ENCODE measurements around the gene GDPD4. TPM values are rescaled to one million over a fixed set of nuclear protein-coding genes. Genes with fewer than 3 reads are reported as not detected.

The GDPD4 gene
- total RNA-seq, 1 donor from 2014 or later: not detected

- Mint-ChIP-seq H3K4me1 (ENCODE audit: unreplicated experiment) (peaks cover 2% of the 10 kb centered on the region), H3K27ac (ENCODE audit: unreplicated experiment) (no peak overlapping the region), H3K4me3 (ENCODE audit: unreplicated experiment) (no peak overlapping the region), H3K9me3 (ENCODE audit: unreplicated experiment) (no peaks in the 10 kb centered on the region), H3K36me3 (ENCODE audit: unreplicated experiment) (no peaks in the 10 kb centered on the region), H3K27me3 (ENCODE audit: unreplicated experiment) (no peaks in the 10 kb centered on the region)
- TF ChIP-seq CTCF (IDR thresholded peaks at IDR 0.05): no peak
- DNase-seq (ENCODE audit: extremely low spot score, unreplicated experiment): no peak
Measured at GRCh38 chr11:77171254-77171653, 130.2 kb downstream of the GDPD4 start.

DNA sequence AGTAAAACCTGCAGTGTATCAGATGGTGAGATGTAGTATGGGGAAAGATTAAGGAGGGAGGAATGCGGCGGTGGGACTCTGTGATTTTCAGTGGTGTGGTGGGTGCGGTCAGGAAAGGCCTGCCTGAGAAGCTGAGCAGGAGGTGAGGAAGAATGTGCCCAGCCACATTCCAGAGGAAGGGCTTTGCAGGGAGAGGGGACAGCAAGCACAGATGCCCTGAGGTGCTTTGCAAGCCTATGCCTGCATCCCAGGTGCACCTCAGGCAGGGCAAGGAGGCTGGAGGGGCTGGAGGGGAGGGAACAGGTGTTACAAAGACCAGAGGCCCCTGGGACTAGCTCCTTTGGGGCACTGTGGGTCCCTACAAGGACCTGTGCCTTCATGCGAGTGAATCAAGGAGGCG is 131.4 kb downstream of the GDPD4 start:
- Mint-ChIP-seq H3K27me3 (ENCODE audit: unreplicated experiment) (no peaks in the 10 kb centered on the region), H3K9me3 (ENCODE audit: unreplicated experiment) (no peaks in the 10 kb centered on the region), H3K36me3 (ENCODE audit: unreplicated experiment) (no peaks in the 10 kb centered on the region), H3K27ac (ENCODE audit: unreplicated experiment) (no peak overlapping the region), H3K4me3 (ENCODE audit: unreplicated experiment) (no peak overlapping the region), H3K4me1 (ENCODE audit: unreplicated experiment) (no peaks in the 10 kb centered on the region)
- no peak for DNase-seq (ENCODE audit: extremely low spot score, unreplicated experiment)
- TF ChIP-seq CTCF (IDR thresholded peaks at IDR 0.05): no peak

GRCh38 chr11:77167791-77168190 is 133.7 kb downstream of the GDPD4 start:
- Mint-ChIP-seq H3K4me3 (ENCODE audit: unreplicated experiment) (no peak overlapping the region), H3K9me3 (ENCODE audit: unreplicated experiment) (no peaks in the 10 kb centered on the region), H3K27ac (ENCODE audit: unreplicated experiment) (no peak overlapping the region), H3K36me3 (ENCODE audit: unreplicated experiment) (no peaks in the 10 kb centered on the region), H3K27me3 (ENCODE audit: unreplicated experiment) (peaks cover 4% of the 10 kb centered on the region), H3K4me1 (ENCODE audit: unreplicated experiment) (no peaks in the 10 kb centered on the region)
- TF ChIP-seq CTCF (IDR thresholded peaks at IDR 0.05): no peak
- DNase-seq (ENCODE audit: extremely low spot score, unreplicated experiment): no peak

DNA sequence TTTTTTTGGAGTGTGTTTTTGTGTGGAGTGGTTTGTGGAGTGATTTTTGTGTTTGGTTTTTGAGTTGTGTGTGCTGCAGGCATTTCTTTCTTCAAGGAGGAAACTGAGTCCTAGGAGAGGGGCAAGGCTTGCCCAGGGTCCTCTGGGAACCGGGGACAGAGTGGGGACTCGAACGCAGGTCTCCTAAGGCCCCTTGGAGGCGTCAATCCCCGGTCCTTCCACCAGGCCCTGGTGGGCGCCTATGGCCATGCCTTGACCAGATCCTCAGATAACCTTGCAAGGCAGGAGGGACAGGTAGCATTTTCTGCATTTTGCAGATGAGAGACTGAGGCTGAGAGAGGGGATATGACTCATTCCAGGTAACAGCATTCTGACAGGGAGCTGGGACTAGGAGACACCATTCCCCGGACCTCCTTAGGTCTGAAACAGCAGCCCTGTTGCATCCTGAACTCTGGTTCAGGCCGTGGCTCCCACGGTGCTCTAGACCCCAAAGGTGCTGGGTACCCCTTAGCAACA is 134.3 kb downstream of the GDPD4 start:
- H3K4me3 Mint-ChIP-seq (ENCODE audit: unreplicated experiment): no peak overlapping the region
- H3K36me3 Mint-ChIP-seq (ENCODE audit: unreplicated experiment): no peaks in the 10 kb centered on the region
- H3K27me3 Mint-ChIP-seq (ENCODE audit: unreplicated experiment): peaks cover 8% of the 10 kb centered on the region
- no peak overlapping the region for H3K27ac Mint-ChIP-seq (ENCODE audit: unreplicated experiment)
- no peaks in the 10 kb centered on the region for H3K9me3 Mint-ChIP-seq (ENCODE audit: unreplicated experiment)
- H3K4me1 Mint-ChIP-seq (ENCODE audit: unreplicated experiment): no peaks in the 10 kb centered on the region
- no peak for TF ChIP-seq CTCF (IDR thresholded peaks at IDR 0.05)
- no peak for DNase-seq (ENCODE audit: extremely low spot score, unreplicated experiment)

Other genes starting within 250 kb of the GDPD4 start
- 12.8 TPM in 2 replicates for gene CAPN5, start 234.7 kb downstream of the GDPD4 start, total RNA-seq
- not detected in 2 replicates for gene OMP, start 198.8 kb downstream of the GDPD4 start, total RNA-seq
- 0.08 TPM in 1 of 2 replicates, not detected in the other for gene MYO7A, start 173.4 kb downstream of the GDPD4 start, total RNA-seq
- gene PAK1, start 172.4 kb upstream of the GDPD4 start, total RNA-seq: 17.4 and 20.9 TPM in 2 replicates